Heart left ventricle (tissue), 13 donors: Measurements from ENCODE around the gene NVL.

Experiments
- POLR2A ChIP-seq, 2 donors: fragments of 450-650 bp; IDR thresholded peaks; one replicate each; pipeline ENCODE4 v1.6.1; 2017; ENCODE audit warnings: antibody characterized with exemption in 2 of 2, mild to moderate bottlenecking in 2 of 2, moderate library complexity in 2 of 2
- TF ChIP-seq, protein P1 (sequence below), 12 donors: fragments of 200-600 bp; sonication (generic) in 4 of 12; IDR thresholded peaks; one replicate each; pipeline versions ENCODE4 v1.5.0 to v1.8.0; 2018 to 2022; ENCODE audit warnings: antibody characterized with exemption in 12 of 12, mild to moderate bottlenecking in 5 of 12
- donor health status: ischemic (EF 13 %, LVEDD 7.1; RV severe dilation, severe dysfunction).
- donor health status: DM: no; HTN: yes; CAD: no.
- donor health status: DM: no; HTN: no; CAD: no.
- donor health status: ischemic (EF 25% LVEDD 6.9; RV normal size, moderate dysfunction).
- donor health status: ischemic (EF 25% LVEDD 5.7; RV mildly dilated, moderate dysfunction).
- donor health status: ischemic (EF 35%, LVEDD 5.7; RV mildly dilated, moderate dysfunction).
- donor health status: nonischemic (EF 11% LVEDD 7.7; RV severe dilation, severe dysfunction).
- donor health status: DM: yes; HTN: yes; CAD: no.
- donor health status: PGD.
- donor health status: ischemic (EF 29% LVEDD 5.4; RV normal size, mild dysfunction).
- donor health status: nonischemic (EF 23%, LVEDD 6.1; RV moderate dilation, normal function).

DNA sequence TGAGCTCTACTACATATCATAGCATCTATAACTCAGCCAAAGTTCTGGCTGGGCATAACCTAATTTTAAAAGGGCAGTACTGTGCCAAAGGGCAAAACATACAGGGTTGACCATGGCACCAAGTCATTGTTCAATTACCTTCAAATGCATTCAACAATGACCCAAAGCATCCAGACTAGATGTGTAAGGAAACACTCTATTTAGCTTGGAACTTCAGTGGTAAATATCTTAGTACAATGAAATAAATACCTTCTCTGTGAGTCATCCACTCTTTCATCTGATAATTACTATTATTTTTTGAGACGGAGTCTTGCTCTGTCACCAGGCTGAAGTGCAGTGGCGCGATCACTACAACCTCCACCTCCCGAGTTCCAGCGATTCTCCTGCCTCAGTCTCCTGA lies 70.0 kb downstream of the NVL start:
- TF ChIP-seq, protein P1, sequence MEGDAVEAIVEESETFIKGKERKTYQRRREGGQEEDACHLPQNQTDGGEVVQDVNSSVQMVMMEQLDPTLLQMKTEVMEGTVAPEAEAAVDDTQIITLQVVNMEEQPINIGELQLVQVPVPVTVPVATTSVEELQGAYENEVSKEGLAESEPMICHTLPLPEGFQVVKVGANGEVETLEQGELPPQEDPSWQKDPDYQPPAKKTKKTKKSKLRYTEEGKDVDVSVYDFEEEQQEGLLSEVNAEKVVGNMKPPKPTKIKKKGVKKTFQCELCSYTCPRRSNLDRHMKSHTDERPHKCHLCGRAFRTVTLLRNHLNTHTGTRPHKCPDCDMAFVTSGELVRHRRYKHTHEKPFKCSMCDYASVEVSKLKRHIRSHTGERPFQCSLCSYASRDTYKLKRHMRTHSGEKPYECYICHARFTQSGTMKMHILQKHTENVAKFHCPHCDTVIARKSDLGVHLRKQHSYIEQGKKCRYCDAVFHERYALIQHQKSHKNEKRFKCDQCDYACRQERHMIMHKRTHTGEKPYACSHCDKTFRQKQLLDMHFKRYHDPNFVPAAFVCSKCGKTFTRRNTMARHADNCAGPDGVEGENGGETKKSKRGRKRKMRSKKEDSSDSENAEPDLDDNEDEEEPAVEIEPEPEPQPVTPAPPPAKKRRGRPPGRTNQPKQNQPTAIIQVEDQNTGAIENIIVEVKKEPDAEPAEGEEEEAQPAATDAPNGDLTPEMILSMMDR (IDR thresholded peaks at IDR 0.05), result no peak
- no peak for TF ChIP-seq POLR2A (IDR thresholded peaks at IDR 0.05)
